GM18870 (cell line): Measurements from ENCODE around the gene LACRT.
"Not testable (repeated sequence)": the region's sequence is repeated elsewhere in the genome, so short reads cannot be mapped to it uniquely, and the experiment has no call there.

Source experiments
- ATAC-seq: cut with Tn5 transposase; IDR thresholded peaks from one replicate; pipeline ENCODE4 v1.9.1; 2021; ENCODE audit warnings: moderate library complexity; ENCODE audit not compliant: unreplicated experiment

The LACRT gene

DNA sequence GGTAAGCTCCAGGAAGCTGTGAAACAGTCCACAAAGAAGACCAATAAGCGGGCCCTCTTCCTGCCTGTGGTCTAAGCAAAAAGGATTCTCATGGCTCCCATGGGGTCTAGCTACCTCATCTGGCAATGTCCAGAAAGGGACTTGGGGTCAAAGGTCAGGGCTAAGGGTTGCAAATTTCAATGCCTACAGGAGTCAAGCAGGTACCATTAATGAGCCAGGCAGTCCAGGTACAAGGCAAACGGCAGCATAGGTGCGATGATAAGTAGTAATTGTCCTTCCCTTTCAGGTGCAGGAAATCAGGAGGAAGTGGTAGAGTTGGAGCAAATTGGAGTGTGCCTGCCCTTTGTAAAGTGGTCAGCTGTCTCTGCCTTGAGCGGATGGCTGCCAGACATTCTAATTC lies 6.4 kb upstream of the LACRT start:
- no peak for ATAC-seq

DNA sequence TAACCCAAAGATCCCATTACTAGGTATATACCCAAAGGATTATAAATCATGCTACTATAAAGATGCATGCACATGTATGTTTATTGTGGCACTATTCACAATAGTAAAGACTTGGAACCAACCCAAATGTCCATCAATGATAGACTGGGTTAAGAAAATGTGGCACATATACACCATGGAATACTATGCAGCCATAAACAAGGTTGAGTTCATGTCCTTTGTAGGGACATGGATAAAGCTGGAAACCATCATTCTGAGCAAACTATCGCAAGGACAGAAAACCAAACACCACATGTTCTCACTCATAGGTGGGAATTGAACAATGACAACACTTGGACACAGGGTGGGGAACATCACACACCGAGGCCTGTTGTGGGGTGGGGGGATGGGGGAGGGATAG lies 4.4 kb upstream of the LACRT start:
- ATAC-seq = not testable (repeated sequence)

DNA sequence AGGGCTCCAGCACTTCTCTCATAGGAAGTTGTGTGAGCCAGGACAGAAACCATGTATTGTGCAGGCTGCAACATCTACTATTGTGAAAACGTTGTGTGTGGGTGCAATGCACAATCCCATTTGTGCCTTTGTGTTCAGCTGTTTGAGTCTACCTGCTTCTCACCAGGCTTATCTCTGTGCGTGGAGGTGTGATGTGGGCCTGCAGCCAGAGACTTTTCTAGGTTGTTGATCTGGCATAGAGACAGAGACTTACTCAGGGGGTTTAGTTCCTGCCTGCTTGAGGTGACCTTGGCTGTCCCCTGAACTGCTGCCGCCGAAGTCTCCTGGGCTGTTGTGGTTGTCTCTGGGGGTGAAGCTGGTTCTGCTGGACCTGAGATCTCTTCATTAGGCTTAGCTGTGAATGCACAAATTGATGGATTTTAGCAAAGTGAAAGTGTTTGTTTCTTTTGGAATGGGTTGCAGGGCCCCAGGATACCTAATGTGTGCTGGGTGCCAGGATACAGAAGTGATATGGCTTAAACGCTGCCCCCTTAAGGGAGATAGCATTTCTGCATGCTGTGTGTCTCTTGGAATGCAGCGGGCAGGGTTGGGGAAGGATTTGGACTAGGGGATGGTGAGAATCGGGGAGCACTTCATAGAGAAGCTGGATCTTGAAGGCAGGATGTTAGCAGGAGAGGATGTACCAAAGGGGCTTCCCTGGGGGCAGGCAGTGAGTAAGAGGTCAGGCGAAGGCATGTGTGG lies 2.5 kb downstream of the LACRT start:
- no peak for ATAC-seq

DNA sequence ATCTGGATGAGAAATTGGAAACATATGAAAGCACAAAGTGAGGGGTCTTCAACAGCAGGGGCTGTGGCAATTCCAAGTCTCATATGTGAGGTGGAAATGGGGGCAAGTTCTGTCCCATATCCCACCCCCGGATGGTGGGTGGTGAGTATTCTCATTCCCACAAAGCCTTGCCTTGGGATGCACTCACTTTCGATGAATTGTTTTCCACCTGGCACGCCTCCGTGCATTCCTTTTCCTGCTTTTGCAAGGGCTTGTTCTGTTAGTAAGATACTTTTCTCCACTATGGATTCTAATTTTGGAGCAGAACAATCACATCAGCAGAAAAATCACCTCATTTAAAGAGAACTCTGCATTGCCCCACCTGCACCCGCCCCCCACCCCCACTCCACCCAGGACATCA lies 3.1 kb downstream of the LACRT start:
- ATAC-seq = no peak

DNA sequence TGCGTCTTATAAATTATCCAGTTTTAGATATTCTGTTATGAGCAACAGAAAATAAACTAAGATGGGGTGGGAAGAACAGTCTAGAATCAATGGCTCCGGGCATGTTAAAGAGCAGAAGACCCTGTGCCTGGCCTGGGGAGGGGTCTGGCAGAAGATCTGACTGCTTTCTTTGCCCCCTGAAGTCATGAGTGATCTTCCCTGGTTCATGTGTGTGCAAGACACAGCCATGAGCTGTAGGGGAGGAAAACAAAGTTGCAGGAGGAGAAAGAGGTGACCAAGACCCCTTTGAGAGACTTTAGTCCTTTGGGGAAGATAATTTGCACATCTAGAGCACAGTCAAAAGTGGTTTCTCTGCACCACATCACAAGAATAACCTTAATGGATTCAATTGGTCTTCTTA lies 4.8 kb downstream of the LACRT start:
- ATAC-seq = no peak

DNA sequence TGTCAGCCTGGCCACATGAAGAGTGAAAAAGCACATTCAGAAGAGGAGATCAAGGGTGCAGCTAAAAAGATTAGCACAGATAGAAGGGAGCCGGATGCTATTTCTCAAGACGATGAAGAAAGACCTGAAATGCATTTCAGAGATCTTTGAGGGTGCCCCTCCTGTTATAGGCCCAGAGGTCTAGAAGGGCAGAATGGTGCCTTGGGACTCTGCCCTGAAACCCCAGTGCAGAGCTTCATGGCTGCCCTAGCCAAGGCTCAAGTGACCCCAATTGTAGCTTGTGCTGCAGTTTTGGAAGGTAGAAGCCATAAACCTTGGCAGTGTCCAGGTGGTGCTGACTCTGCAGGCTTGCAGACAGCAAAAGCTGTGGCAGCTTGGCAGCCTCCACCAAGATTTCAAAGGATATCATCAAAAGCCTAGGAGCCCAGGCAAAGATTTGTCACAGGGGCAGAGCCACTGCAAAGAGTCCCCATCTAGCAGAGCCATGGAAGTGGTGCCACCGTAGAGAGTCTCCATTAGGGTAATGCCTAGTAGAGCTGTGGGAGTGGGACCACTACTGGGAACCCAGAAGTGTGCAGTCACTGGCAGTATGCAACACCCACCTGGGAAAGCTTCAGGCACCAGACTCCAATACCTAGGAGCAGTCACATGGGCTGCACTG lies 6.4 kb downstream of the LACRT start:
- no peak for ATAC-seq

DNA sequence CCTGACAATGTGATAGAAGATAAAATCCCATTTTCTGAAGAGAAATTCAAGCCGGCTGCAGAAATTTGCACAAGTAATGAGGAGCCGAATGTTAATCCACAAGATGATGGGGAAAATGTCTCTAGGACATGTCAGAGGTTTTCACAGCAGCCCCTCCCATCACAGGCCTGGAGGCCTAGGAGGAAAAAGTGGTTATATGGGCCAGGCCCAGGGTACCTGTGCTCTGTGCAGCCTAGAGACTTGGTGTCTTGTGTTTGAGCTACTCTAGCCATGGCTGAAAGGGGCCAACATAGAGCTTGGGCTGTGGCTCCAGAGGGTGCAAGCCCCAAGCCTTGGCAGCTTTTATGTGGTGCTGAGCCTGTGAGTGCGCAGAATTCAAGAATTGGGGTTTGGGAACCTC lies 7.4 kb downstream of the LACRT start:
- no peak for ATAC-seq

DNA sequence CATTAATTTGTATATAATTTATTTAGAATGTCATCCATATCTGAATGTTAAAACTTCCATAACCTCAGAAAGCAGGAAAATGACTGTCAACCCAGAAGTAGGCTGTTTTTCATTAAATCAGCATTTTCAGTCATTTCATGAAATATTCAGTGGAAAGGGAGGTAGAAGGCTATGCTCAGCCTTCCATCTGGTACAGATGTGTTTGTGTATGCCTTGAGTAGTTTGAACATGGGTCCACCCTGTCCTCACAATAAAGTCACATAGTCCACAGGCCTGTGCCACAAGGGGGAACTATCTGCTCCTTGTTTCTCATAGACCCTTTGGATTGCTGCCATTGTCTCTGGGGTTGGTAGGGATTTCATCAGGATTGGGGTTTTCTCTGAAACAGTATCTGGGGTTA lies 9.1 kb downstream of the LACRT start:
- ATAC-seq = no peak

DNA sequence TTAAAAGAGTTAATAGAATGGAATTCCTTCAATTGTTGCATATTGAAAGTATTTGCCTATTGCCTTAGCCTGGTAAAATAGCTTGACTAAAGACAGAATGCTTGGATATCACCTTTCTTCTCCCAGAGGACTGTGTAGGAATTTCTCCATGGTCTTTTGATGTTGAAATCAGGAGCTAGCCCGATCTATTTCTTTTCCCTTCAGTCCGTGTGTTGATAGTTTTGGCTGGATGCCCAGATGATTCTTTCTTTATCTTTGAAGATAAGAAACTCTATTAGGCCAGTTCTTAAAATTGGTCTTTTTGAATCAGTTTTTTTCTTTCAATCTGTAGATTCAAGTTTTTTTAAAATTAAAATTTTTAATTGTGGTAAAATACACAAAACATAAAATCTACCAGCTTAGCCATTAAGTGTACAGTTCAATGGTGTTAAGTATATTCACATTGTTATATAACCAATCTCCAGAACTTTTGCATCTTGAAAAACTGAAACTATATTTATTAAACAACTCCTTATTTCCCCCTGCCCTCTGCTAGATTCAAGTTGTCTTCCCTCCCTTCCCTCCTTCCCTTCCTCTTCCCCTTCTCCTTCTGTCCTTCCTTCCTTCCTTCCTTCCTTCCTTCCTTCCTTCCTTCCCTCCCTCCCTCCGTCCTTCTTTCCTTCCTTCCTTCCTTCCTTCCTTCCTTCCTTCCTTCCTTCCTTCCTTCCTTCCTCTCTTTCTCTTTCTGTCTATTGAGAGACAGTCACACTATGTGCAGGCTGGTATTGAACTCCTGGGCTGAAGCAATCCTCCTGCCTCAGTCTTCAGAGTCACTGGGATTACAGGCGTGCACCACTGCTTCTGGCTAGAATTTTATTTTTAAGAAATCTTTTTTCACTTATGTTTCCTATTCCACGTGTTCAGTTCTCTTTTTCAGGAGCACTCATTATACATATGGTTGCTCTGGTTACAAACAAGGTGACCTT lies 10.1 kb downstream of the LACRT start:
- ATAC-seq = no peak

DNA sequence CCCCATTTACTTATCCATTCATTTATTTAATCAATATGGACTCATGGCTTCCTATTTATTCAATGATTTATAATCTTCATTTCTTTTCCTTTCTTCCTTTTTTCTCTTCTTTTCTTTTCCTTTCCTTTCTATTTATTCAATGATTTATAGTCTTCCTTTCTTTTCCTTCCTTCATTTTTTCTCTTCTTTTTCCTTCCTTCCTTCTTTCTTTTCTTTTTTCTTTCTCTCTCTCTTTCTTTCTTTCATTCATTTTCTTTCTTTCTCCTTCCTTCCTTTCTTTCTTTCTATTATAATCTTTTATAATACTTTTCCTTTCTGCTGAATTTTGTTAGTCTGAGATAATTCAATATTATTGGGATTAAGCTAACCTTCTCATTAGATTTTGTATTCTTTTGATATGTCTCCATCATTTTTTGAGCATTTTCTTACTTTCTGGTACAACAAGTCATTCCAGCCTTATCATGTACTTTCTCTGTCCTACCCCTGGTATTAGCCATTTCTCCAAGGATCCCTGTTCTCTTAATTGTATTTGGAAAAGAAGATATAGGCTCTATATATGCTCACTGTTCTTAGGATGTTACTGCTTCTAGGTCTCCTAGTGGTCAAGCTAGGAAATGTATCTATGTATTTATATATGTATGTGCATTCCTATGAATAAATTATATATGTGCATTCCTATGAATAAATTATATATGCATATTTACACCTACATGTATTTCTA lies 12.1 kb downstream of the LACRT start:
- ATAC-seq = no peak

DNA sequence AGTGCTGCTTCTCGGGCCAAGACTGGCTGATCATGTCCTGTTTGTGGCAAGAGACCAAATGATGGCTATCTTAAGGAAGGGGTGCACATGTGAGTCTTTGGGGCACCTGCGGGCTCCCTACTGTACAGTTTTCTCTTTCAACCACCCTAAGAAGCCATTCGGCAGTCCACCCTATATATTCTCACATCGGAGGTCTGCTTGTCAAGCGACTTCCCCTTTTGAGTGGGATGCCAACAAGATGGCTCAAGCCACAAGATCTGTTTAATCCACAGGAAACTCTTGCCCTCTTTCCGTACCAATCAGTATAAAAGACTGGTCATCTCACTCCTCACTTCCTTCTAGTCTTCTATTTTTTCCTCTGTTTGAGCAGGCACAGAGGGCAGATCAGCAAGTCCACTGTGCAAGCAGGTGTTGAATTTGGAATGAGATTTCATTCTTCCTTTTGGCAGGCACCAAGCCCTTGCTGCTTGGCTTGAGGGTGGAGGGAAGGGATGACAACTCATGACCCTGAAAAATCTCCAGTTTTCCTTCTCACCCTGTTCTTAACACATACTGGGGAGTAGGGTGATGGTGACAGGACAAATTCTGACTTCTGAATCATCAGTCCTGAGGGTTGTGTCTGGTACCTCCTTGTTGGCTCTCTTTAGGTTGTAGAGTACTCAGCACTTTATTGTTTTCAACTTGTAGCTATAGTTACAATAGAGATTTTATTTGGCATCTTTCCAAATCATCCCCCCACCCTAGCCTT lies 17.6 kb downstream of the LACRT start:
- ATAC-seq = no peak

DNA sequence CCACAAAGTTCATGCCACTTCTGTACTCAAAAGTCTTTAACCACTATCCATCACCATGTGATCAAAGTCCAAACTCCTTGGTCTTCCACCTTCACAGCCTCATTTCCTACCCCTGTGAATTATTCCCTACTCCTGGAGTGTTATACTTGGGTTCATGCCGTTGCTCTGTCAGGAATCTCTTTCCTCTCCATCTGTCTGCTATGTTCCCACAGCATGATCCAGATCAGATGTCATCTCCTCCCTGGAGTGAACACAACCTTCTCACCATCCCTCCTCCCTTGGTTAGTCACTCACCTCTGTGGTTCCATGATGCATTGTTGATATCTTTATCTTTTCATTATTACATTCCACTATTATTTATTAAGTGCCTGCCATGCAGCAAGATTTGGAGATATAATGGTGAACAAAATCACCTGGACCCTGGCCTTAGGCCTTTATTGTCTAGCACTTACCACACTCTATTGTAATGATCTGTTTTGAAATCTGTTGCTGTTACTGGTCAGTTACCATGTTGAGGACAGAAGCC lies 22.4 kb downstream of the LACRT start:
- no peak for ATAC-seq

DNA sequence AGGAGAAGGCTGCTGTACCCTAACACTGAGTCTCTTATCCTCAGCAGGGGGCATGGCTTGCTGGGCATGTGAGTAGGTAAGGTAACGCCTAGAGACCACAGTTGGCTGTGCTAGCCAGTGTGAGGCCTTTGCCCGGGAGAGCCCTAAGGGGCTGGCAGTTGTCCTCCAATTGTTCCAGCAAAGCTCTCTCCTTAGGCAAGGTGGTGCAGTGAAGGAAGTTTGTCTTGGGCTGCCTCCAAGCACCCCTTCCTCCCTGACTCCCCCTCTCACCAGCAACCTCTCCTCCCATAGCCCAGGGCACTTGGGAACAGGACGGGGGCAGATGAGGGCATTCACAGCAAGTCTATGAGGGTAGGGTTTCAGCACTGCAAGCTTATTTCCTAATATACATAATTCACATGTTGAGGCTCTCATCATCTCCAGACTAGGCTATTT lies 23.0 kb downstream of the LACRT start:
- ATAC-seq = no peak

DNA sequence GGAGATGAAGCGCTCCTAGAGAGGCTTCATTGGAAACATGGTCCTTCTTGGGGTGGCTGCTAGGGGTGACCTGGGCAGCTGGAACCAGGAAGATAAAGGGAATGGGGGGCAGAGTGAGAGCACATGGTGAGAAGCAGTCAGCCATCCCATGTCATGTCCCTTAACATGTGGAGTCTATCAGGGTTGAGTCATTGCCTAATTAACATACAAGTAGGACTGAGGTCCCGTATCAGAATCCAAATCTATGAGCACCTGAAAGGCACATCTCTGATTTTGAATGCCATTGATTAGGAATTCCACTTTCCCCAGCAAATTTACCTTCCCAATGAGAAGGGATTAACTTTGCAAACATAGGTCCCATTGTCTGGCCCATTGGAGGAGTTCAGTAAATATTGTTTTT lies 25.9 kb downstream of the LACRT start:
- no peak for ATAC-seq

DNA sequence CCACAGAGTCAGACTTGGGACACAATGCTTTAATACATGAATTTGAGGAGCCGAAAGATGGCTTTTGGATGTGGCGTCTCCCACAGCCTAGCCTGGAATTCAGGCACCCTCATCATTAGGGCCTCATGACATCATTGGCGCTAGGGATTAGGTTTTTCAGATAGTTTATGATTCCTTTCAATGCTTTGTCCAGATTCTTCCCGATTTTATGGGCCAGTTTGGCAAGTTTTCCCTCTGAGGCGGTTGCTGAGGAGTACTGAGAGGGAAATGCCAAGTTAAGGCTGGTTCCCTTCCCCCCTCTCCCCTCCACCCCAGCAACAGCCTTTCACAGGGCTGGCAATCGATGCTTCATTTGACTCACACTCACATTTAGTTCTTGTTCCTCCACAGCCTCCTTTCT lies 26.5 kb downstream of the LACRT start:
- no peak for ATAC-seq

DNA sequence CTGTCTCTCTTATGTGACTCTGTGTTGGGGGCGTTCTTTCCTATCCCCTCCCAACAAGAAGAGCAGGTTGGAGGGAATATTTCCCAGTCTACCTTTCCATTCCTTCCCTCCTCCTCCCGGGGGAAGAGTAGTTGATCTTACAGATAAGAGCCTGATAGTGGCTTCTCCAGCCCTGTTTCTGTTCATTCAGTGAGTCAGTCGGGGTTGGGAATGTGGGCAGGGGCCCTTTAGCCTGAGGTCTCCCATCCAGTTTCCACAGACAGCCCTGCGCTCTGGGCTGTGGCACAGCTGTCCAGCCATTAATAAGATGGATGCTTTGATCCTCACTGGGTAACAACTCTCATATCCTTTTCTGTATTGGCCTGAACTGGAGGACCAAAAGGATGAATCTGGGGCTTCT lies 28.1 kb downstream of the LACRT start:
- no peak for ATAC-seq

DNA sequence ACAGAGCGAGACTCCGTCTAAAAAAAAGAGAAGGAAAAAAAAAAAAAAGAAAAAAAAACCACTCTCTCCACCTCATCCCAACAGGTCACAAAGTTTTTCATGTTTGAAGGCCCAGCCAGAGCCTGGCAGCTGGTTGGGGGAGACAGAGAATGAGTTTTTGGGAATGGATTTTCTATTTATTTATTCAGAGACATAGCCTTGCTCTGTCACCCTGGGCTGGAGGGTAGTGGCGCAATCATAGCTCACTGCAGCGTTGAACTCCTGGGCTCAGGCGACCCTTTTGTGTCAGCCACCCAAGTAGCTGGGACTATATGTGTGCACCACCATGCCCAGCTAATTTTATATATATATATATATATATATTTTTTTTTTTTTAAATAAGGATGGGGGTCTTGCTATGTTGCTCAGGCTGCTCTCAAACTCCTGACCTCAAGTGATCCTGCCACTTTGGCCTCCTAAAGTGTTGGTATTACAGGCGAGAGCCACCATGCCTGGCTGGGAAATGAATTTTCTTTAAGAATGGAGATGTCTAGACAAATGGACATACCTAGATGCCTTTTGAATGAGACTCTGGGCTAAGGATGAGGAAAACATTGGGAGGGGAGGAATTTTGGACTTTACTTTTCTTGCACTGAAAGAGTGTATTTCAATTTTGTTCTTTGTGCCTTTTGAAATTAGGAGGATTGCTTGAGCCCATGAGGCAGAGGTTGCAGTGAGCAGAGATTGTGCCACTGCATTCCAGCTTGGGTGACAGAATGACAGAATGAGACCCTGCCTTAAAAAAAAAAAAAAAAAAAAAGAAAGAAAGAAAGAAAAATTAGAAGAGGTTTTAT lies 29.3 kb downstream of the LACRT start:
- ATAC-seq = no peak

DNA sequence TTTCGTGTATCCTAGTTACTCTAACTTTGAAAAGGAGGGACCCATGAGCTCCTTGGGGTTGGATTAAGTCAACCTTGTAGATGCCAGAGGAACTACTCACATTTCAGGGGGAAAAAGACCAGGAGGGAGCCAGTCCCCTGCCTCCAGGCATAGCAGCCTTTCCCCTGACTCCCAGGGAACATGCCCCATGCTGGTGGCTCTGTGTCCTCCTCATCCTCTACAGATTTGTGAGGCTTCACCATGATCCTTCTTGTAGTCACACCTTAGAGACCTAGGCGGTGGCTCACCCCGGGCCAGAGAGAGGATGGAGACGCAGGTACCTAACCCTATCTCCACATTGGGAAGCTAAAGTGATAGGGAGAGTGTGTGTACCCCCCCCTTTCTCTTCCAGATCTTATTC lies 30.3 kb downstream of the LACRT start:
- ATAC-seq = no peak

DNA sequence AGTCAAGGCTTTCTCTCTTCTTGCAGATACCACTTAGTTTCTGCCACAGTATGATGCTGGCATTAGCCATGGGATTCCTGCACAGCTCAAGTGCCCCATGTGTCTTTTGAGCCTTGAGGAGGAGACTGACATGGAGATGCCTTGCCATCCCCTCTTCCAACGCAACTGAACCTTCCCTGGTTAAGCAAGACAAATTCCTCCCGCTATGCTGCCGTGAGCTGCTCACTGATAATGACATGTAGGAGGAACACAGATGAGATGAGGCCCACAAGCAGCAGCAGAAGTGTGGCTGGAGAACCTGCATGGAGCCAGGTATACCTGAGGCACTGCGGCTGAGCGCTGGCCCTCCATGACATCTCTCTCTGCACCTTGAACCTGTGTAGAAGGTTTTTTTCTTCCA lies 30.8 kb downstream of the LACRT start:
- no peak for ATAC-seq
